Central memory CD4-positive, alpha-beta T cell (primary cell): ENCODE measurements around the gene COPS6.
"Not testable (repeated sequence)": the region's sequence is repeated elsewhere in the genome, so short reads cannot be mapped to it uniquely, and the experiment has no call there.

ENCODE experiments used
- DNase-seq: peaks from one replicate; pipeline ENCODE4 v3.0.0; 2022

The COPS6 gene

GRCh38 chr7:100127866-100128636 is 39.3 kb downstream of the COPS6 start:
- DNase-seq: no peak

GRCh38 chr7:100128637-100128963 is 39.8 kb downstream of the COPS6 start:
- DNase-seq: no peak

GRCh38 chr7:100130220-100130607 is 41.4 kb downstream of the COPS6 start:
- DNase-seq: not testable (repeated sequence)

GRCh38 chr7:100130608-100131453 is 42.1 kb downstream of the COPS6 start:
- peak; percentile 74 for DNase-seq

- no peak for DNase-seq
Measured at GRCh38 chr7:100132126-100132525, 43.4 kb downstream of the COPS6 start.

GRCh38 chr7:100132697-100133151 is 44.0 kb downstream of the COPS6 start:
- peak; percentile 57 for DNase-seq

GRCh38 chr7:100137851-100138760 is 49.3 kb downstream of the COPS6 start:
- no peak for DNase-seq

GRCh38 chr7:100141555-100141949 is 52.8 kb downstream of the COPS6 start:
- DNase-seq: no peak
